K562 (cell line): ENCODE data around the gene ARHGAP24. TPM values are rescaled to one million over a fixed set of nuclear protein-coding genes. Genes with fewer than 3 reads are reported as not detected.

ENCODE experiments used
- ATAC-seq: fragments of 200-7000 bp; cut with Tn5 transposase; 3 replicates; pipeline ENCODE4 v1.9.1; 2020; ENCODE audit warnings: moderate library complexity
- BruUV-seq: library from RNA; stranded (reverse); fragments of 400-500 nt; replicated peaks from 2 replicates; lab custom pipeline; 2021; lab: Mats Ljungman, UMichigan
- CTCF ChIA-PET: fragments of 300-600 bp; formaldehyde crosslinking; extraction: SDS; loops from one replicate; lab custom pipeline; 2021; ENCODE audit warnings: low intra/inter-chr PET ratio; lab: Yijun Ruan, JAX
- POLR2A ChIA-PET: fragments of 300-600, 350-650 bp; sonication (Branson Sonifier 250); formaldehyde crosslinking; extraction: SDS; loops from one replicate; lab custom pipeline; 2021; ENCODE audit warnings: antibody characterized with exemption, inconsistent platforms; lab: Yijun Ruan, JAX
- DNase-seq, 4 experiments: peaks; one replicate each; pipeline versions ENCODE4 v3.0.0 to v3.0.0-alpha.2; 2011 to 2018; ENCODE audit warnings: low spot score in 3 of 4, mixed read lengths in 3 of 4; ENCODE audit errors: extremely low read depth in 1 of 4
- FAIRE-seq: peaks from 2 replicates; lab custom pipeline; 2011; peaks lifted over from hg19 to GRCh38; lab: Jason Lieb, UNC
- H2AFZ ChIP-seq: 2 replicates; pipeline ENCODE4 v1.6.0; 2011; ENCODE audit warnings: low read depth, low read length, control low read depth, inconsistent platforms
- H3K27ac ChIP-seq: fragments of 200-600 bp; 3 replicates; pipeline ENCODE4 v1.8.0; 2011; ENCODE audit warnings: low read depth, mild to moderate bottlenecking, control low read depth, inconsistent platforms, low read length, moderate library complexity, mixed read lengths; ENCODE audit errors: extremely low read depth
- H3K27me3 ChIP-seq, 2 experiments: fragments of 300-600 bp in 1 of 2; 2 replicates in 1 of 2; 3 replicates in 1 of 2; pipeline versions ENCODE4 v1.6.0 to v1.8.0; 2011; ENCODE audit warnings: inconsistent platforms in 2 of 2, low read length in 2 of 2, mild to moderate bottlenecking in 1 of 2, mixed read lengths in 1 of 2, moderate library complexity in 1 of 2; ENCODE audit not compliant: control insufficient read depth in 2 of 2, insufficient read depth in 2 of 2
- H3K36me3 ChIP-seq: fragments of 300-600 bp; 3 replicates; pipeline ENCODE4 v1.8.0; 2011; ENCODE audit warnings: mild to moderate bottlenecking, low read length, inconsistent platforms; ENCODE audit not compliant: control insufficient read depth, insufficient read depth
- H3K4me1 ChIP-seq, 2 experiments: fragments of 200-600 bp in 1 of 2; replicated peaks in 1 of 2; 2 replicates in 1 of 2; 3 replicates in 1 of 2; pipeline versions ENCODE4 v1.5.1 to v1.8.0; 2011; ENCODE audit warnings: inconsistent platforms in 2 of 2, low read length in 2 of 2, mild to moderate bottlenecking in 1 of 2, mixed read lengths in 1 of 2, moderate library complexity in 1 of 2; ENCODE audit not compliant: control insufficient read depth in 2 of 2, insufficient read depth in 2 of 2
- H3K4me2 ChIP-seq: 2 replicates; pipeline ENCODE4 v1.6.1; 2011; ENCODE audit warnings: low read length, control low read depth, inconsistent platforms, mixed read lengths; ENCODE audit not compliant: insufficient read depth
- H3K4me3 ChIP-seq: fragments of 200-600 bp; sonication (generic), shearing (Covaris generic); 2 replicates; pipeline ENCODE4 v1.5.1; 2016; ENCODE audit warnings: control low read depth, inconsistent platforms
- H3K79me2 ChIP-seq: fragments of 200-600 bp; 3 replicates; pipeline ENCODE4 v1.8.0; 2011; ENCODE audit warnings: low read length, inconsistent platforms; ENCODE audit not compliant: control insufficient read depth, insufficient read depth
- H3K9ac ChIP-seq, 2 experiments: 2 replicates each; pipeline versions ENCODE4 v1.6.0 to v1.6.1; 2011; ENCODE audit warnings: low read depth in 2 of 2, low read length in 2 of 2, control low read depth in 1 of 2, inconsistent platforms in 1 of 2, mild to moderate bottlenecking in 1 of 2, mixed read lengths in 1 of 2; ENCODE audit not compliant: insufficient read depth in 1 of 2
- H3K9me1 ChIP-seq: one replicate; pipeline ENCODE4 v1.6.0; 2011; ENCODE audit warnings: inconsistent platforms, mild to moderate bottlenecking, low read length, moderate library complexity; ENCODE audit not compliant: control insufficient read depth, insufficient read depth
- H3K9me3 ChIP-seq: replicated peaks from 2 replicates; pipeline ENCODE4 v1.5.1; 2011; ENCODE audit warnings: low read depth, low read length, inconsistent platforms; ENCODE audit not compliant: control insufficient read depth, insufficient read depth
- H4K20me1 ChIP-seq: replicated peaks from 2 replicates; pipeline ENCODE4 v1.6.1; 2011; ENCODE audit warnings: low read length, inconsistent platforms, mixed read lengths; ENCODE audit not compliant: control insufficient read depth, insufficient read depth
- CBX8 ChIP-seq: fragments of 200-600 bp; sonication (generic); IDR thresholded peaks from 2 replicates; pipeline ENCODE4 v1.6.1; 2012; ENCODE audit warnings: borderline replicate concordance, mixed run types, low read depth, mild to moderate bottlenecking, moderate library complexity, mixed read lengths, low read length, control low read depth, inconsistent platforms; ENCODE audit not compliant: poor library complexity, severe bottlenecking; ENCODE audit errors: extremely low read depth
- CEBPB ChIP-seq: fragments of 450-650 bp; IDR thresholded peaks from 2 replicates; pipeline ENCODE4 v1.6.1; 2016; ENCODE audit warnings: missing genetic modification characterization, missing compliant biosample characterization
- CREM ChIP-seq: IDR thresholded peaks from 2 replicates; pipeline ENCODE4 v1.6.1; 2014; ENCODE audit warnings: antibody characterized with exemption, low read depth
- ELF2 ChIP-seq: fragments of 250-450 bp; sonication (Bioruptor Pico); IDR thresholded peaks from 2 replicates; pipeline ENCODE4 v1.5.0; 2021; ENCODE audit warnings: mild to moderate bottlenecking
- SMARCA5 ChIP-seq: fragments of 450-650 bp; IDR thresholded peaks from 2 replicates; pipeline ENCODE4 v1.6.1; 2016
- TBL1XR1 ChIP-seq, 2 experiments: IDR thresholded peaks; 2 replicates each; pipeline ENCODE4 v1.6.1; 2012; ENCODE audit warnings: improper control_type of control experiment in 2 of 2, low read length in 2 of 2, mild to moderate bottlenecking in 1 of 2
- ZNF696 ChIP-seq: fragments of 250-450 bp; sonication (Bioruptor Pico); conservative IDR thresholded peaks from 2 replicates; pipeline ENCODE4 v1.4.0; 2020; ENCODE audit warnings: mild to moderate bottlenecking, moderate library complexity
- WGBS: fragments of 100-300 bp; shearing (Covaris generic); methylation state at CpG from one replicate; pipeline ENCODE4 v1.1.6; 2016; ENCODE audit warnings: low coverage, mixed read lengths; ENCODE audit not compliant: insufficient coverage; ENCODE audit errors: missing lambda C conversion rate; 5-methylcytosine and 5-hydroxymethylcytosine counted together
- in situ Hi-C: fragments of 300-500 bp; cut with MboI; formaldehyde crosslinking; loops from 4 replicates; pipeline ENCODE4 v1.15.0; 2018; ENCODE audit warnings: inconsistent platforms, mixed read lengths
- intact Hi-C: fragments of 100-400 bp; cut with micrococcal nuclease; formaldehyde crosslinking; loops from 2 replicates; pipeline ENCODE4 v1.14.2; 2022
- polyA plus RNA-seq, 8 experiments: library from polyadenylated mRNA; depleted of rRNA in 4 of 8; stranded (reverse) in 5 of 8; unstranded in 3 of 8; fragments of >200 nt; fragmentation: Nextera tagmentation in 2 of 8; fragmentation: Illumina TruSeq in 1 of 8; extraction: Ambion mirVana in 2 of 8; extraction: Trizol in 1 of 8; gene quantifications; 2 replicates each; pipeline versions ENCODE4 v1.2.1 to v1.2.3, GENCODE V29; 2011 to 2014; ENCODE audit warnings: inconsistent platforms in 1 of 8, missing spikeins in 1 of 8
- total RNA-seq, 7 experiments: library from RNA; depleted of rRNA in 6 of 7; stranded (reverse); fragments of >200 nt in 6 of 7; fragmentation: Illumina TruSeq in 2 of 7; extraction: Trizol in 2 of 7; gene quantifications; 2 replicates each; pipeline versions ENCODE4 v1.2.1 to v1.2.3, GENCODE V29; 2011 to 2021; ENCODE audit warnings: low replicate concordance in 1 of 7
- TF ChIP-seq, protein P1 (sequence below), 3 experiments: IDR thresholded peaks in 2 of 3; conservative IDR thresholded peaks in 1 of 3; 2 replicates each; pipeline ENCODE4 v1.5.1; 2011 to 2012; ENCODE audit warnings: low read length in 3 of 3, mild to moderate bottlenecking in 3 of 3, control low read depth in 2 of 3, improper control_type of control experiment in 1 of 3, inconsistent platforms in 1 of 3, low read depth in 1 of 3, mixed read lengths in 1 of 3, moderate library complexity in 1 of 3; ENCODE audit not compliant: insufficient read depth in 2 of 3
- TF ChIP-seq, protein P2 (sequence below): sonication (generic); formaldehyde crosslinking; IDR thresholded peaks from 2 replicates; pipeline ENCODE4 v1.8.0; 2022; ENCODE audit warnings: mild to moderate bottlenecking, low read depth, missing genetic modification reagents
- TF ChIP-seq, protein P3 (sequence below), 2 experiments: IDR thresholded peaks; 2 replicates each; pipeline ENCODE4 v1.6.1; 2012; ENCODE audit warnings: improper control_type of control experiment in 2 of 2, low read depth in 2 of 2, low read length in 2 of 2, borderline replicate concordance in 1 of 2
- TF ChIP-seq, protein P4 (sequence below): IDR thresholded peaks from 2 replicates; pipeline ENCODE4 v1.6.1; 2011; ENCODE audit warnings: borderline replicate concordance, low read depth, mild to moderate bottlenecking, moderate library complexity, low read length; ENCODE audit not compliant: insufficient read depth, poor library complexity, severe bottlenecking

ARHGAP24 gene
- total and polyA plus RNA-seq, 9 of the 15 experiments (the other 6 are each of a cell fraction or from before 2014, with no cell fraction given), result 8.0 to 22.6 (median 14.0) TPM

DNA sequence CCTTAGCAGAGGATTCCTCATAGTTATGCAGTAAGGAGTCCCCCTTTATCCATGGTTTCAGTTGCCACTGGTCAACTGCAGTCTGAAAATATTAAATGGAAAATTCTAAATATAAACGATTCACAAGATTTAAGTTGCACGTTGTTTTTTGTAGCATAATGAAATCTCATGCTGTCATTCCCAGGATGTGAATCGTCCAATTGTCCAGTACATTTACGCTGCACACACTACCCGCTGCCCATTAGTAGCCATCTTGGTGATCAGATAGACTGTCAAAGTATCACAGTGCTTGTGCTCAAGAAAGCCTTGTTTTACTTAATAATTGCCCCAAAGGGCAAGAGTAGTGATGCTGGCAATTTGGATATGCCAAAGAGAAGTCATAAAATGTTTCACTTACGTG lies 450.1 kb downstream of the ARHGAP24 start (continued):
- TF ChIP-seq TBL1XR1 (IDR thresholded peaks at IDR 0.05; ENCODE audit: low read length in 2 of 2), result no peak

DNA sequence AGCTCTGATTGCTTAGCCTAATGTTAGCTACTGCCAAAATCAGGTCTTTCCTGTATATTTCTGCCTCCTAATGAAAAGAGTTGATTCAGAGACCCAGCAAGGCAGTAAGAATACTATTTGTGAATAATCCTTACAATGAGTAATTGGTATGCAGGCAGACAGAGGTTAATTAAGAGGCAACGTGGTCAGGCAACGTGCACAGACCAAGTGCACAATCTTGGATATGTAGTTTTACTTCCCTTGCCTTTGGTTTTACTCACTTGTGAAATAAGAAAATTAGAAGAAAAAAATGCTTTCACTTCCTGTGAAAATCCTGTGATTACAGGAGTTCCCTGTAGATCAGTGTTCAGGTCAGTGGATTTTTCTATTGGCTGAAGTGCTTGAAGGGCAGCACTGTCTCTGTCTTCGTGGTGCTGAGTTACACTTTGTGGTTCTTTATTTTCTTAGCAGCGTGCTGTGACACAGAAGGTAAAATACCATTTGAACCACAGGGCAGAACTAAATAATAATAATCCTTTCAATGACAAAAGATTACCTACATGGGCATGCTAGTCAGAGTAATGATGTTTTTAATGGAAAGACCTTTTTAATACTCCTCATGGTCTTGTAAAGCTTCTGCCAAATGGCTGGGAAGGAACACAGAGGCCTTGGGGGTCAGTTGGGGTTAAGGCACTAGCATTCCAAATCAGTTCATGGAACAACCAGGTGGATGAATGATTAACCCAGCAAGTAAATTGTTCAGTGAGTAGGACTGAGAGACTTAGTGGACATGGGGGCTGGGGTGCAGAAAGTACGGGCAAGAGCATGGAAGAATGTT lies 454.0 kb downstream of the ARHGAP24 start:
- Histone ChIP-seq H3K27me3 (no peaks in the 10 kb centered on the region), H2AFZ (no peak overlapping the region), H3K4me1 (no peaks in the 10 kb centered on the region), H3K79me2 (no peaks in the 10 kb centered on the region), H3K9me3 (no peaks in the 10 kb centered on the region), H3K9me1 (no peaks in the 10 kb centered on the region), H3K4me2 (no peak overlapping the region), H3K36me3 (no peaks in the 10 kb centered on the region; the same call in 2 of the 3 replicates), H4K20me1 (no peaks in the 10 kb centered on the region), H3K9ac (no peak overlapping the region), H3K27ac (no peak overlapping the region), H3K4me3 (no peak overlapping the region)
- POLR2A ChIA-PET, result no interaction called here
- in situ Hi-C loops (no loop called here), intact Hi-C loops (no loop called here)
- FAIRE-seq (no peak), DNase-seq (no peak), ATAC-seq (no peak)
- WGBS, result 32% methylated on average over 5 of the region's 5 CpGs
- no TSS peak for BruUV-seq
- CTCF ChIA-PET, result no interaction called here
- no peak for TF ChIP-seq CREM
- TF ChIP-seq, protein P1, sequence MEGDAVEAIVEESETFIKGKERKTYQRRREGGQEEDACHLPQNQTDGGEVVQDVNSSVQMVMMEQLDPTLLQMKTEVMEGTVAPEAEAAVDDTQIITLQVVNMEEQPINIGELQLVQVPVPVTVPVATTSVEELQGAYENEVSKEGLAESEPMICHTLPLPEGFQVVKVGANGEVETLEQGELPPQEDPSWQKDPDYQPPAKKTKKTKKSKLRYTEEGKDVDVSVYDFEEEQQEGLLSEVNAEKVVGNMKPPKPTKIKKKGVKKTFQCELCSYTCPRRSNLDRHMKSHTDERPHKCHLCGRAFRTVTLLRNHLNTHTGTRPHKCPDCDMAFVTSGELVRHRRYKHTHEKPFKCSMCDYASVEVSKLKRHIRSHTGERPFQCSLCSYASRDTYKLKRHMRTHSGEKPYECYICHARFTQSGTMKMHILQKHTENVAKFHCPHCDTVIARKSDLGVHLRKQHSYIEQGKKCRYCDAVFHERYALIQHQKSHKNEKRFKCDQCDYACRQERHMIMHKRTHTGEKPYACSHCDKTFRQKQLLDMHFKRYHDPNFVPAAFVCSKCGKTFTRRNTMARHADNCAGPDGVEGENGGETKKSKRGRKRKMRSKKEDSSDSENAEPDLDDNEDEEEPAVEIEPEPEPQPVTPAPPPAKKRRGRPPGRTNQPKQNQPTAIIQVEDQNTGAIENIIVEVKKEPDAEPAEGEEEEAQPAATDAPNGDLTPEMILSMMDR (IDR thresholded peaks at IDR 0.05 in 2 of 3, conservative IDR thresholded peaks at IDR 0.05 in 1 of 3; ENCODE audit: insufficient read depth in 2 of 3, low read depth in 1 of 3, low read length in 3 of 3), result no peak
- TF ChIP-seq, protein P2, sequence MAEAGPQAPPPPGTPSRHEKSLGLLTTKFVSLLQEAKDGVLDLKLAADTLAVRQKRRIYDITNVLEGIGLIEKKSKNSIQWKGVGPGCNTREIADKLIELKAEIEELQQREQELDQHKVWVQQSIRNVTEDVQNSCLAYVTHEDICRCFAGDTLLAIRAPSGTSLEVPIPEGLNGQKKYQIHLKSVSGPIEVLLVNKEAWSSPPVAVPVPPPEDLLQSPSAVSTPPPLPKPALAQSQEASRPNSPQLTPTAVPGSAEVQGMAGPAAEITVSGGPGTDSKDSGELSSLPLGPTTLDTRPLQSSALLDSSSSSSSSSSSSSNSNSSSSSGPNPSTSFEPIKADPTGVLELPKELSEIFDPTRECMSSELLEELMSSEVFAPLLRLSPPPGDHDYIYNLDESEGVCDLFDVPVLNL, result no peak
- TF ChIP-seq CEBPB (tag), result no peak
- TF ChIP-seq, protein P3, sequence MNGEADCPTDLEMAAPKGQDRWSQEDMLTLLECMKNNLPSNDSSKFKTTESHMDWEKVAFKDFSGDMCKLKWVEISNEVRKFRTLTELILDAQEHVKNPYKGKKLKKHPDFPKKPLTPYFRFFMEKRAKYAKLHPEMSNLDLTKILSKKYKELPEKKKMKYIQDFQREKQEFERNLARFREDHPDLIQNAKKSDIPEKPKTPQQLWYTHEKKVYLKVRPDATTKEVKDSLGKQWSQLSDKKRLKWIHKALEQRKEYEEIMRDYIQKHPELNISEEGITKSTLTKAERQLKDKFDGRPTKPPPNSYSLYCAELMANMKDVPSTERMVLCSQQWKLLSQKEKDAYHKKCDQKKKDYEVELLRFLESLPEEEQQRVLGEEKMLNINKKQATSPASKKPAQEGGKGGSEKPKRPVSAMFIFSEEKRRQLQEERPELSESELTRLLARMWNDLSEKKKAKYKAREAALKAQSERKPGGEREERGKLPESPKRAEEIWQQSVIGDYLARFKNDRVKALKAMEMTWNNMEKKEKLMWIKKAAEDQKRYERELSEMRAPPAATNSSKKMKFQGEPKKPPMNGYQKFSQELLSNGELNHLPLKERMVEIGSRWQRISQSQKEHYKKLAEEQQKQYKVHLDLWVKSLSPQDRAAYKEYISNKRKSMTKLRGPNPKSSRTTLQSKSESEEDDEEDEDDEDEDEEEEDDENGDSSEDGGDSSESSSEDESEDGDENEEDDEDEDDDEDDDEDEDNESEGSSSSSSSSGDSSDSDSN (IDR thresholded peaks at IDR 0.05; ENCODE audit: borderline replicate concordance in 1 of 2, low read depth in 2 of 2, low read length in 2 of 2), result no peak
- no peak for TF ChIP-seq ELF2
- TF ChIP-seq CBX8, result no peak
- no peak for TF ChIP-seq SMARCA5
- TF ChIP-seq ZNF696 (CRISPR knock-in tag), result no peak
- TF ChIP-seq, protein P4, sequence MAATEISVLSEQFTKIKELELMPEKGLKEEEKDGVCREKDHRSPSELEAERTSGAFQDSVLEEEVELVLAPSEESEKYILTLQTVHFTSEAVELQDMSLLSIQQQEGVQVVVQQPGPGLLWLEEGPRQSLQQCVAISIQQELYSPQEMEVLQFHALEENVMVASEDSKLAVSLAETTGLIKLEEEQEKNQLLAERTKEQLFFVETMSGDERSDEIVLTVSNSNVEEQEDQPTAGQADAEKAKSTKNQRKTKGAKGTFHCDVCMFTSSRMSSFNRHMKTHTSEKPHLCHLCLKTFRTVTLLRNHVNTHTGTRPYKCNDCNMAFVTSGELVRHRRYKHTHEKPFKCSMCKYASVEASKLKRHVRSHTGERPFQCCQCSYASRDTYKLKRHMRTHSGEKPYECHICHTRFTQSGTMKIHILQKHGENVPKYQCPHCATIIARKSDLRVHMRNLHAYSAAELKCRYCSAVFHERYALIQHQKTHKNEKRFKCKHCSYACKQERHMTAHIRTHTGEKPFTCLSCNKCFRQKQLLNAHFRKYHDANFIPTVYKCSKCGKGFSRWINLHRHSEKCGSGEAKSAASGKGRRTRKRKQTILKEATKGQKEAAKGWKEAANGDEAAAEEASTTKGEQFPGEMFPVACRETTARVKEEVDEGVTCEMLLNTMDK, result no peak
